GM18907 (cell line): ENCODE results near the gene L3MBTL4.
"Not testable (repeated sequence)": the region's sequence is repeated elsewhere in the genome, so short reads cannot be mapped to it uniquely, and the experiment has no call there.

Source experiments
- ATAC-seq: cut with Tn5 transposase; IDR thresholded peaks from one replicate; pipeline ENCODE4 v1.9.1; 2021; ENCODE audit warnings: mild to moderate bottlenecking, moderate library complexity; ENCODE audit not compliant: unreplicated experiment

Gene L3MBTL4

DNA sequence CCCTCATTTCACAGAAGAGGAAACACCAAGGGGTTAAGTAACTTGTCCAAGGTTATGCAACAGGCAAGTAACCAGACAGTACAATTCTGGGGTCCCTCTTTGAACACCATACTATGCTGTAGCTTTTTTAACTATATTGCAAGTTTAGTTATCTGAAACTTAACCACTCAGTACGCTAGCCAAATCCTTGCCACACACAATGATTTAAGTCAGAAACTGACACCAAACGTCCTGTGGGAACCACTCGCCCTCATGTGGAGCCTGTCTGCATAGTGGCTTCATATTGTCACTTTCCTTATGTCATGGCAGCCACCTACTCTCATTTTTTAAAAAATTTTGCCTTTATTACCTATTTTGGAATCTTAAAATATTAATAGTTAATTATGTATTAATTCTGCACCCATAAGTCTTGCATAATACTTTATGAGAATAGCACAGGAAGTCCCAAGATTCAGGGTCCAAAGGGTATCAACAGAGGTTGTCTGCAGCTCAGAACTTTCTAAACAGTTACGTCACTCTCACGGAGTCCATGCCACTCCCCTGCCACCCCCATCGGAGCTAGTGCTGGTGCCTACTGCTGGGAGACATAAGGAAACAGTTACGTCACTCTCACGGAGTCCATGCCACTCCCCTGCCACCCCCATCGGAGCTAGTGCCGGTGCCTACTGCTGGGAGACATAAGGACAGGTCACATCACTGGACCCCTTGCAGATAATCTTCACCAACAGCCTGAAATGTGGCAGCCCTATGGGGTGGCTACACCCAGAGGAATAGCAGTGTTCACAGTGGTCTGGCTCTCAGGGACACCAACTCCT lies 99.0 kb downstream of the L3MBTL4 start:
- no peak for ATAC-seq

DNA sequence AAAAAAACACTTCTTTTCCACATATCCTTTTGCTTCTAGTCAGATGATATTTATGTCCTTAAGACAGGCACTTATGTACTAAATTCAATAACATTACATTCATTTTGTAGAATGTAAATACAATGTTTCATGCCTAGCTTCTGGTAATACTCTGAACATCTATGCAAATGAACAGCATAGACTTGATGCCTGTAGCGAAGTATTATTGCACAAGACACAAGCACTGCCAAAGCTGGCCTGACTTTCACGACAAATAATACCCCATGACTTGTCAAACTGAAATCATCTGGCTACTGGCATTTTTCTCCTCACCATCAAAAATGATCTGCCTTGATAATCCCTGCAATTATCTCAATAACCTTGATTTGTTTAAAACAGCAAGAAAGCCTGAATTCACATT lies 101.3 kb downstream of the L3MBTL4 start:
- no peak for ATAC-seq

DNA sequence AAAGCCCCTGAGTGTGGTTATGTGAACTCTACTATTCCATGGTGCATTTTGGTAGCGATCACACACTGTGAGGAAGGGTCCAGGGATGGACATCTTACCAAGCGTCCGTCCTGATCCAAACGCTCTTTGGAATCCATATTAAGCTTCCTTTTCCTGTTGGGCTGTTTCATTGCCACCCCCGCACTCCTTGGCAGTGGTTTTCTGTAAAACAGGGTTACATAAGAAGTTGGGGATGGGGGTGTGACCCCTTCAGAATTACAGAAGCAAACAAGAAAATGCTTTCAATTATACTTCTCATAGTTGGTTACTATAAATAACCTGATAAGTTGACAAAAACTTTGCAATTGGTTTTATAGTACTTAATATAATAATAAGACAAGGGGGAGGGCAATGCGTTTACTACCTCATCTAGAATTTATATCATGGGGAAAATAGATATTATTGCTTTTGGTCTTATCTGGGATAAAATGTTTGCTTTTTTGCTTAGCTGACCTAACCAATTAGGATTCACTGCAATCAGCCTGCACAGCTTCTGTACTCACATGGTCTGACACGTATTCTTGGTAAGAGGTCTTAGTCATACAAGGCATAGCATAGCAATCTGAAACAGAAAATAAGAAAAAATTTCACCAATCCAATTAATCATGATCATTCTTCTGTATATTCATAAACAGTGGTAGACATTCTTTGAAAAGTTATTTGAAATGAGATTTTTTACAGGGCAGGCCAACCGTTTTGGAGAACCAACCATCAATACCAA lies 103.1 kb downstream of the L3MBTL4 start:
- no peak for ATAC-seq

DNA sequence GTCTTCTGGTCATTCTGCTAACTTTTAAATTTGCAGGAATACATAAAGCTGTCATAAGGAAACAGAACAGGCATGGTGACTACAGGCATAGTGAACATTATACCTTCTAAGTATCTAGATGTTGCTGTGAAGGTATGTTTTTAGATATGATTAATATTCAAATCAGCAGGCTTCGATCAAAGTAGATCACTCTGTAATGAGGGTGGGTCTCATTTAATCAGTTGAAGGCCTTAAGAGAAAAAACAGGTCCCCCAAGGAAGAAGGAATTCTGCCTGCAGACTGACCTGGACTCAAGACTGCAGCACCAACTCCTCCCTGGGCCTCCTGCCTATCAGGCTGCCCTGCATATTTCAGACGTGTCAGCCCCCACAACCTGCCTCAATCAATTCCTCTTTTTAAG lies 104.0 kb downstream of the L3MBTL4 start:
- no peak for ATAC-seq

DNA sequence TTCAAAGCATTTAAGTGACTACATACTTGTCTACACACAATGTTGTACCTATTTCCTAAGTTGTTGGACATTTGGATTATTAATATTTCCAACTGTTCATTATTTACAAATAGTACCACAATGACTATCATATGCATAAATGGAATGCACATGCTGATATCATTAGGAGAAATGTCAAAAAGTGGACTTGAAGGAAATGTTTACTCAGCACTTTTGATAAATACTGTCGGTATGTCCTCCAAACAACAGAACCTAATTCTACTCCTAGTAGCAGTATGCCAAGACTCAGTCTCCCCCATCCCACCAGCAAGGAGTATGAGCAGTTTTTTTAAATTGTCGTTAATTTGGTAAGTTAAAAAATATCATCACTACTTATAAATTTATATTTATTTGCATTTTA lies 116.8 kb downstream of the L3MBTL4 start:
- no peak for ATAC-seq

DNA sequence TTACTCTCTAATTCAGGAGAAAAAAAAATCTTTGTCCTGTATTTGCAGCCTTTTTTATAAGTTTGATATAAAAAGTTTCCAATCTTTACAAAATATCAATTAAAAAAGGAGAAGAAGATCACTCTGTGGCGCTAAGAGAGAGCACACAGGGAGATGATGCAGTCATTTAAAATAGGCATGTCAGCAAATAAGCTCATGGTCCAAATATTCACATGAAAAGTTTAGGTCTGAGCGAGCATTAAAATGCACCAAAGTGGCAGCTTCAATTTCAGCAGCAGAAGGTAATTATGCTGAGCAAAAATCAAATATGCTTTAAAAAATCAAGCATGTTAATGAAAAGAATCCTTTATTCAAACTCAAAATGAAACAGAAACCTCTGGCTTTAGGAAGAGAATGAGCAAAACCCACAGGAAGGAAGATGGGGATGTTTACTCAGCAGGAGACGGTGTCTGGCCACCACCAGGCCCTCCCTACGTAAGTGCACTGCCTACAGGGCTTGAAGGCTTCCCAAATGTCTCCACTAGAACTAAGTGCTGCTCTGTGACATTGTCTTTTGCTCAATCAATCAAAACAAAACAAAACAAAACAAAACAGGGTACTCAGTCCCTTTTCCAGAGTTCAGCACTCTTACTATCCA lies 120.4 kb downstream of the L3MBTL4 start:
- no peak for ATAC-seq

DNA sequence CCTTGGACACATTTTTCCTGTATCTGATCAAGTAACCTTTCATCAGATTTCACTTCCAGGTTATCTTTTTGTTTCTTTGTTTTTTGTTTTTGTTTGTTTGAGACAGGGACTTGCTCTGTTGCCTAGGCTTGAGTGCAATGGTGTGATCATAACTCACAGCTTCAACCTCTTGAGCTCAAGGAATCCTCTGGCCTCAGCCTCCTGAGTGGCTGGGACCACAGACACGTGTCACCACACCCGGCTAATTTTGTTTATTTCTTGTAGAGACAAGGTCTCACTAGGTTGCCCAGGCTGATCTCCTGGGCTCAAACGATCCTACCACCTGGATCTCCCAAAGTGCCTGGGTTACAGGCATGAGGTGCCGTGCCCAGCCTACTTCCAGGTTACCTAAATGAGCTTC lies 124.9 kb downstream of the L3MBTL4 start:
- ATAC-seq: no peak

DNA sequence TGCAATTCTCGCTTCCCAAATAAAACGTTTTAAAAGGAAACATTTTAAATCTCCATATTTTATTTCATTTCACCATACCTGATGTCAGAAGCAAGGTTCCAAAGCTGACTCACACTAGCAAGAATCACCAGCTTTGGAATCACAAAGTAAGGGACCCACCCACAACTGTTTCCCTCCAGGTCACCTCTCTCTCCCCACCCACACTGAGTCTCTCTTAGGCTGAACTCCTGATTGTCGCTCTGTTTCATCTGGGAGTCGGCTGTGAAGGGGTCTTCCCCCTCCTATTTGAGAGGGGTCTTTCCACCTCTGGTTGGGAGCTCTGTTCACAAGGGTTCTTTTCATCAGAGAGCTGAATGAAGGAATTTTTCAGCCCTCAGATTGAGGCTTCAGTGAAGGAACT lies 128.1 kb downstream of the L3MBTL4 start:
- ATAC-seq: no peak

DNA sequence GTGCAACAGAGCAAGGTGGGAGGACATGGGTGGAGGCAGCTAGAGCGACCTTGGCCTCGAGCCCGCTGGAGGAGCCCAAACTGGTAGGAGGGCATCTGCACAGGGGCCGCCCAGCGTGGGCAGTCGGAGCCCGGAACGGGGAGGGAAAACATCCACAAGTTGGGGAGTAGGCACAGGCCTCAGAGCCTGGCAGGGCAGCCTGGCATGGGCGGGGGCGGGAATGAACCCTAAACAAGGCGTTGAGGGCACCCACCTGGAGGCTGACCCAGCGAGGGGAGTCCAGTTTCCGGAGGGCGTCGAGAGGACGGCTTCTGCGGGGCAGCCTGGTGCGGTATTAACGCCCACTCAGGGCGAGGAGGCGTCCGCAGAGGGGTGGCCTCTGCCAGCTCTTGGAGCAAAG lies 129.9 kb downstream of the L3MBTL4 start:
- ATAC-seq: no peak

DNA sequence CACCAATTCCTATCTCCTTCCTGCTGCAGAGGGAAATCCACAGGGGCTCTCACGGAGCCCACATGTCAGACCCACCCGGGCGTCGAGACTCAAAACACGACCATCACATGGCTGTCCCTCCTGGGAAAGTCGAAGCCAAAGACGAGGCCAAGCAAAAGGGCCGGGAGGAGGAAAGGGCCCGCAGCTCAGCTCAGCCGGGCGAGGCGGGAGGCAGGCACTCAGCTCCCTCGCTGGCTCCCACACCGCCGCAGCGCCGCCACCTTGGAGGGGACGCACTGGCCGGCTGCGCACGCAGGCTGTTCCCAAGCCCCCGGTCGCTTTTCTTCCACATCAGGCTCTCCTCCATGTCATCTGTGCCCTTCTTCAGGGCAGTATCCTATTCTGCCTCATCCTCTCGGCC lies 130.4 kb downstream of the L3MBTL4 start:
- ATAC-seq: no peak

DNA sequence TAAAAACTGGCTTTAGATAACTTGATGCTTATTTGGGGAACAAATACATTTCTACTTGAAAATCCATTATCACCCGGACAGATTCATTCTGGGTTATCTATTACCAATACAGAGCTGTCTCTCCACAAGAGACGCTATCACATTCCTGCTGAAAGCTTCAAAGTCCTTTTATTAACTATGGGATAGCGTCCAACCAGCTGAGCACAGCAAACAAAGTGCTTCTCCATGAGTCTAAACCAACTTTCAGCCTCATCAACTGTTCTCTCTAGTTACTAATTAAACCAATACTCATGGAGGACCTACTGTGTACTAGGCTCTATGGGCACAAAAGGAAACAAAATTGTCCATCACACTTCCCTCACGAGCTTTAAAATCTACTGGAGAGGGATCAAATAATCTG lies 132.8 kb downstream of the L3MBTL4 start:
- no peak for ATAC-seq

DNA sequence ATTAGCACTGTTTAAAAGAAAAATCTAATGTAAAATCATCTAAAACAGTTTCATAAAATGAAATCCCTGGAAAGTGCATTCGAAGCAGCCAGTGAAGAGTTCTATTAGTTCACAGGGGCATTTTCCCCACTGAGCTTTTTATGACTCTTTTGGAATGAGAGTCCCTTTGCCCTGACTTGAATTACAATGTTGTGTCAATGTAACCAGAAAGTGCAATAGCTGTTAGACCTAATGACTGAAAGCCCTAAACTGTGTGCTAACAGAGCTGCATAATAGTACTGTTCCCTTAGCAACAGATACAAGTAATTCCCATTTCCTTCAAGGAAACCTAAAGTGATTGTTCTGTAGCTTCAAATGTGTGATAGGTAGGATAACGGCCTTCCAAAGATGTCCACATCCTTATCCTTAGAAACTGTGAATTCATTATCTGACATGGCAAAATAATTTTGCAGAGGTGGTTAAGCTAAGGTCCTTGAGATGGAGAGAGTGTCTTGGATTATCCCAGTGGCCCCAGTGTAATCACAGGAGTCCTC lies 134.4 kb downstream of the L3MBTL4 start:
- ATAC-seq: no peak

DNA sequence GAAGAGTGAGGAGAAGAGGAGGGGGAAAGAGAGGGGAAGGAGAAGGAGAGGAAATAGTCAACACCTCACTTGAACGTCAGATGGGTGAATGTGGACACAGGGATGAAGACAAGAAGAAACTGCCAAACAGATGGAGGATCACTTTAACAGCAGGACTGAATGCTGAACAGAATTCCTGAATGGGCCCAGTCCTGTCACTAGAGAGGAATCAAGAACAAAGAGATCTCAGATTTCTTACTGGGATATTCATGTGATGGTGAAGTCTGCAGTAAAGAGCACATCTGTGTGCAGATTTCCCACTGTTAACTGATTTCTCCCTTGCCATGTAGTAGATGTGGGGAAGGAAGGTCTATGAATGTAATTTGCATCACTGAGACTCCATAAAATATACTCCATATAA lies 135.4 kb downstream of the L3MBTL4 start:
- no peak for ATAC-seq

DNA sequence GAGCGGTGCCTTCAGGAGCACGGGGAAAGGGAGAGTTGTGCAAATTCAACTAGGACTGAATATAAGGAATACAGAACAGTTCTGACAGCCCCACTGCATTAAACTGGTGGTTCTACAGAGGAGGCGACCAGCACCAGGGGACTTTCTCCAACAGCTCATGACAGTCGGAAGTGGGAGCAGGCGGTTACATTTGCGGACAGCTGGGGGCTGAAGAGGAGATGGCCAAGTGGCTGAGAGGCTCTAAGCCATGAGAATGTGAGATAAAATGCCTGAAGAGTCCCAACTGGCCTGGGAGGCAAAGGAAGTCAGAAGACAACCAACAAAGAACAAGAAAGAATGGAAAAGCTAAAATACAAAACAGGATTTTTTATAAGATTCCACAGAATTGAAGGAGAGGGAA lies 141.3 kb downstream of the L3MBTL4 start:
- ATAC-seq: no peak

DNA sequence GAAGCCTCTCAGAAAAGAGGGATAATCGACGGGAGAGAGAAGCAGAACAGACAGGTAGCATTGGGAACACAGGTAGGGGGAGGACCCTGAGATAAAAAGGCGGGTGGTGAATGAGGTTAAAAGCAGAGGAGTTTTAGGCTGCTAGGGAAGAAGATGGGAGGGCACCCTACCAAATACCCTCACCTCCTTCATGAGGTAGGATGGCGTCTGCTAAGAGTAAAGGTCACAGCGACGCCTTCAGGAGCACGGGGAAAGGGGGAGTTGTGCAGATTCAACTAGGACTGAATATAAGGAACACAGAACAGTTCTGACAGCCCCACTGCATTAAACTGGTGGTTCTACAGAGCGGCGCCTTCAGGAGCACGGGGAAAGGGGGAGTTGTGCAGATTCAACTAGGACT lies 142.6 kb downstream of the L3MBTL4 start:
- ATAC-seq: not testable (repeated sequence)

DNA sequence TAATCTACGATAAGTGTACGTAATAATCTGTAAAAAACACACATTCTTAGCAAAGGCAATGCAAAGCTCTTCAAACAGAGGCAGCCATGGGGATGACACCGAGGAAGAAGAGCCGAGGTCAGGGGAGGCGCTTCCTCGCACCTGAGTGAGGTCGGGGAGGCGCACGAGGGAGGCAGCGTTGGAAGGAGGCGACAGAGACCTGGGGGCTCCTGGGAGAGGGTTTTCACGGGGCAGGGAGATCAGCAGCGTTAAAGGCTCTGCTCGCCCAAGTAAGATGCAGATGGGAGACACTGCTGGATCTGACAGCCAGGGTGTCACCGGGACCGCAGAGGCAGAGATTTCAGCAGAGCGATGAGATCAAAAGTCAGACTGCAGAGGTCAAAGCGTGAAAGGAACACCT lies 143.1 kb downstream of the L3MBTL4 start:
- no peak for ATAC-seq

DNA sequence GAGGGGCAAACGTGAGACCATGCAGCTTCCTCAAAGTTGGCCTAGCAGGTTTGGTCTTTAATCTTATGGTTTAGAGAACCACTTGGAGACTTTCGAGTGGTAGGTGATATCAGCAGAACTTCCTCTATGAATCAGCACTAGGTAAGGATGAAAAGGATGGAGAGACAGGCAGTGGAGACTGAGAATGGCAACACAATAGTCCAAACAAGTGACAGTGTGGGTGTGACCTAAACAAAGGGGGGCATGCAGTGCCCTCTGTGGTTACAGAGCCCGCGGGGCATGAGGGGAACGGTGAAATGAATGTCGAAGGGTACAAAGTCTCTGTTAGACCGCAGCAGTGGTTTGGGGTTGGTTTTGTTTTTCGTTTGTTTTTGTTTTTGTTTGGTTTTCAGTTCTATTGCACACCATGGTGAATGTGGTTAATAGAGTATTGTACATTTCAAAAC lies 143.9 kb downstream of the L3MBTL4 start:
- peak; percentile 95 for ATAC-seq

DNA sequence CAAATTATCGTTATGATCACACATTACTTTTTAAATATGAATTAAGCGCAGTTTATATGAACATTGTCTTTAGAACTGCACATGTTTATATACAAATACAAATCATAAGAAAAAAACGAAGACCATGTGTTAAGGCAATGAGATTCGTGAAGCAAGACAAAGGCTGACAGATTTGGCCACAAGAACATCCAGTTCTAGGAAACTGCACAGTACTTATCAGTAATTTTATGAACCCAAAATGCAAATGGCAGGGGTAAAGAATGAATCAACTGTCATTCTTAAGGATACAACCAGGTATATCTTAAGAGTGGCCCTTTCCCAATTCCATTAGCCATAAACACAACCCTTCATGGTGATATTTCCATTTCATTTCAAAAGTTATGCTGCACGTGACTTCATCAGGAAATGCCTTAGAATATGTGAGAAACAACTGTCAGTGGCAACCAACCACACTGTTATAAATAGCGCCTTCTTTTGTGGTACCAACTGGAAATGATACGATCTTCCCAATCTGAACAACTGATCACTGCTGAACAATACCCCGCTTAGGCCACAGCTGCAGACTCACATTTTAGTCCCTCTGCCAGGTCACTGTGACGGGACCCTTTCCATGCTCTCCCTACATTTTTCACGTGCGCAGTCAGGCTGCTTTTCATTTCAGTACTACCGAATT lies 144.9 kb downstream of the L3MBTL4 start:
- ATAC-seq: no peak

DNA sequence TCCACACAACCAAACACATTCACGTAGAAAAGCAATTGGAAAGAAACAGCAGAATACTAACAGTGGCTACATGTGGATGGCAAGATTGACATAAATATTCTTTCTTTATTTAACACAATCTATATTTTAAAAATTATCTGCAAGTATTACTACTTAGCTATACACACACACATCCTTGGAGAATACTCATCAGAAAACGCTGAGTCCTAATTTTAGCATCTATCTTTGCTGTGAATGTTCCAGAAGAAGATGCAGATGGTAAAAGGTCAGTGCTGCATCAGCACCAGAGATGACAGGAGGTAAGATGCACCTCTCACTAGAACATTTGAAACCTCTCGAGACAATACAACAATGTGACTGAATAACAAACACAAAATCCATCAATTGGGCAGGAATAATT lies 148.5 kb downstream of the L3MBTL4 start:
- no peak for ATAC-seq

DNA sequence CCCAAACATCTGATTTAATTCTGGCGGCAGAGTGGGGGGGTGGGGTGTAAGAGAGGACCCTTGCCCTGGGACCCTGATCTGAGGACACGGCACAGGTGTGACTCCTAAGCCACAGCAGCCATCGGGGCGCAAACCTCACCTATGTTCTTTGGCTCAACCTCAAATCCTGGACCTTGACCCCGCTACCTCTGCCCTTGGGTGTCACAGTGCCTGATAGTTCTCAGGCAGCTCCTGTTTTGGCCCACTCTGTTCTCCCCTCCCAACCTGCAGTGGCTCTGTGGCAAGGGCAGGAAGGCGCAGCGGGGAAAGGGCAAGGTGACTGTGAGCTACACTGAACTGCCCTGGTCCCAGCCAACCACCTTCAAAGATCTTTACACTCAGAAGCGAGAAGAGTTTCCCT lies 152.8 kb downstream of the L3MBTL4 start:
- ATAC-seq: no peak

DNA sequence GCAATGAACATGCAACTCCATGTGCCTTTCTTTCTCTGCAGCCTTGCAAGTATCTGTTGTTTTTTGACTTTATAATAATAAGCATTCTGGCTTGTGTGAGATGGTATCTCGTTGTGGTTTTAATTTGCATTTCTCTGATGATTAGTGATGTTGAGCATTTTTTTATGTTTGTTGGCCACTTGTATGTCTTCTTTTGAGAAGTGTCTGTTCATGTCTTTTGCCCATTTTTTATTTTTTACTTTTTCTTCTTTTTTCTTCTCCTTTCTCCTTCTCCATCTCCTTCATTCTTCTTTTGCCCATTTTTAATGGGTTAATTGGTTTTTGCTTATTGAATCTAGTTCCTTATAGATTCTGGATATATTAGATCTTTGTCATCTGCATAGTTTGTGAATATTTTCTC lies 155.4 kb downstream of the L3MBTL4 start:
- ATAC-seq: not testable (repeated sequence)
